IPS DF 4.7 (cell line): ENCODE results near the gene MXD3.
"Not testable (repeated sequence)": the region's sequence is repeated elsewhere in the genome, so short reads cannot be mapped to it uniquely, and the experiment has no call there.

ENCODE experiments used
- DNase-seq: peaks from one replicate; pipeline ENCODE4 v3.0.0-alpha.2; 2013; ENCODE audit warnings: low spot score; ENCODE audit errors: extremely low read depth

The MXD3 gene

GRCh38 chr5:177265395-177265794 is 46.3 kb downstream of the MXD3 start:
- DNase-seq = no peak

DNA sequence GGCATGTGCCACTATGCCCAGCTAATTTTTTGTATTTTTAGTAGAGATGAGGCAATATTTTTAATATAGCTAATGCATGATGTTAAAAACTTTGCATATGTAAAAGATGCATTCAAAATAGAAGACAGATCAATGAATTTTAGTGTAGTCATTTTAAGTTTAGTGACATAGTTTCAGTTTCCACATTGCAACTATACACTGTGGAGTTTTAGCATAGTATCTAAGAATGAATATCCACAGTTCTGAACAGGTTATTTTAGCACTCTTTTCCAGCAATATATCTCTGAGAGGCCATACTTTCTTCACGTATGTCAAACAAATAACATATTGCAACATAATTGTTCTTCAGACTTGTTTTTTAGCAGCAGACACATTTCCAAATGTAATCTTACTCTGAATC is 47.5 kb downstream of the MXD3 start:
- no peak for DNase-seq

- DNase-seq = no peak
Measured at GRCh38 chr5:177261510-177261909, 50.2 kb downstream of the MXD3 start.

GRCh38 chr5:177260961-177261360 is 50.7 kb downstream of the MXD3 start:
- no peak for DNase-seq

GRCh38 chr5:177258711-177259110 is 53.0 kb downstream of the MXD3 start:
- not testable (repeated sequence) for DNase-seq
